Upper lobe of left lung (tissue), 6 donors: ENCODE results near the gene MAGEB3. TPM values are rescaled to one million over a fixed set of nuclear protein-coding genes. Genes with fewer than 3 reads are reported as not detected.

Source experiments
- ATAC-seq, 2 donors: fragments of 200-7000 bp; cut with Tn5 transposase; one replicate each; pipeline ENCODE4 v1.9.1; 2022; ENCODE audit warnings: mild to moderate bottlenecking in 2 of 2, moderate library complexity in 2 of 2; ENCODE audit not compliant: low FRiP score in 2 of 2
- DNase-seq, 2 donors: peaks; one replicate each; pipeline ENCODE4 v3.0.0-alpha.2; 2019 to 2020
- H3K27ac ChIP-seq, 4 donors: fragments of 200-600 bp; sonication (generic); one replicate each; pipeline ENCODE4 v1.5.1; 2016 to 2019
- H3K27me3 ChIP-seq, 4 donors: fragments of 200-600 bp; sonication (generic); one replicate each; pipeline ENCODE4 v1.5.1; 2017 to 2019
- H3K36me3 ChIP-seq, 4 donors: fragments of 200-600 bp; sonication (generic); one replicate each; pipeline ENCODE4 v1.5.1; 2016 to 2019
- H3K4me1 ChIP-seq, 4 donors: fragments of 200-600 bp; sonication (generic); one replicate each; pipeline ENCODE4 v1.5.1; 2018 to 2019
- H3K4me3 ChIP-seq, 4 donors: fragments of 200-600 bp; sonication (generic); one replicate each; pipeline ENCODE4 v1.5.1; 2017 to 2019; ENCODE audit warnings: mild to moderate bottlenecking in 2 of 4, moderate library complexity in 1 of 4
- H3K9me3 ChIP-seq, 4 donors: fragments of 200-600 bp; sonication (generic); one replicate each; pipeline ENCODE4 v1.5.1; 2018 to 2019
- EP300 ChIP-seq, 4 donors: sonication (generic); formaldehyde crosslinking; IDR thresholded peaks; one replicate each; pipeline ENCODE4 v1.5.1; 2017; ENCODE audit warnings: antibody characterized with exemption in 4 of 4, control low read depth in 2 of 4
- POLR2A ChIP-seq, 4 donors: fragments of 450-650 bp; IDR thresholded peaks; one replicate each; pipeline ENCODE4 v1.5.1; 2016 to 2017; ENCODE audit warnings: antibody characterized with exemption in 4 of 4, mild to moderate bottlenecking in 2 of 4
- POLR2AphosphoS5 ChIP-seq, 2 donors: sonication (generic); formaldehyde crosslinking; IDR thresholded peaks; one replicate each; pipeline ENCODE4 v1.5.1; 2017; ENCODE audit warnings: antibody characterized with exemption in 2 of 2
- WGBS, 2 donors: methylation state at CpG; one replicate each; pipeline ENCODE4 v1.1.5; 2017 to 2018; 5-methylcytosine and 5-hydroxymethylcytosine counted together
- total RNA-seq, 6 donors: library from RNA; depleted of rRNA in 4 of 6; stranded (reverse); fragments of >200 nt in 4 of 6; gene quantifications; one replicate each; pipeline versions ENCODE4 v1.1.0 to v1.2.1, GENCODE V29; 2016 to 2021
- TF ChIP-seq, protein P1 (sequence below), 6 experiments: fragments of 450-650 bp in 4 of 6; fragments of 200-600 bp in 2 of 6; sonication (generic) in 2 of 6; IDR thresholded peaks; one replicate each; pipeline ENCODE4 v1.5.1; 2016 to 2019; ENCODE audit warnings: antibody characterized with exemption in 6 of 6
- donor health status: DM: no; HTN: no; CAD: no; lungs with moderate emphysema.
- donor health status: DM: no; HTN: yes; CAD: no; lungs with severe emphysema.

The MAGEB3 gene
- total RNA-seq, 6 donors from 2014 or later = not detected

DNA sequence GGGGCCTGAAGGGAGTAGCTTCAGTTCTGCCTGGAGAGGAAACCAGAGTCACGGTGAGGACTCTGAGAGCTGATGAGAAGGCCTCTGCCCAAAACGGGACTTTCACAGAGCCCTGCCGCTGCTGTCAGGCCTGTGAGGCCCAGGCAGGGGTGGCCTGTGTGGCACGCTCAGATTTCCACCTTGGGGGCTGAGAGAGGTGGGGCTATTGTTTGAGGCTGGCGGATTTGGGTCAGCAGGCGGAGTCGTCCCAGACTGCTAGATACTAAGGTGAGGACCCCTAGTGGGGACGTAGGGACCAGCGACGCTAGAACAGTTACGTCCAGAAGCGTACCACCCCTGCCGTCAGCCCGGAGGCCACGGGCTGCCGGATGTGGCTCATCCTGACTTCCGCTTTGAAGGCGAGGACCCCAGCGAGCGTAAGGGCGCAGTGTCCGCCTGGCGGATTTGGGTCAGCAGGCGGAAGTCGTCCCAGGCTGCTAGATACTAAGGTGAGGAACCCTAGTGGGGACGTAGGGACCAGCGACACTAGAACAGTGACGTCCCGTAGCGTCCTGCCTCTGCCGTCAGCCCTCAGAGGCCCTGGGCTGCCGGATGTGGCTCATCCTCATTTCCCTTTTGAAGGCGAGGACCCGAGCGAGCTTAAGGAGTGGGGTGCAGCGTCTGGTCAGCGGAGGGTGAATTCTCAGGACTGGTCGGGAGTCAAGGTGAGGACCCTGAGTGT is 16.5 kb downstream of the MAGEB3 start, which contains the start of gene MAGEB1:
TSS of gene MAGEB1 (plus strand) at position 378 of the 721 bp plus-strand sequence. CDS start 3,348 bp downstream, outside the sequence.
- DNase-seq (peak in 1 of 2 donors; percentile 36), ATAC-seq (no peak)
- H3K4me1 ChIP-seq = no peaks in the 10 kb centered on the region
- no peaks in the 10 kb centered on the region for H3K27me3 ChIP-seq
- no peak within 1 kb of the TSS for H3K4me3 ChIP-seq
- H3K27ac ChIP-seq = no peak within 1 kb of the TSS
- WGBS, 2 donors = 87% methylated on average over 38 of the region's 38 CpGs; no CpG with 5 or more reads in 1 of the 2 donors
- no peaks in the 10 kb centered on the region for H3K36me3 ChIP-seq
- H3K9me3 ChIP-seq = no peaks in the 10 kb centered on the region
- no peak for TF ChIP-seq POLR2A (IDR thresholded peaks at IDR 0.05)
- no peak for TF ChIP-seq POLR2AphosphoS5 (IDR thresholded peaks at IDR 0.05)
- TF ChIP-seq, protein P1, sequence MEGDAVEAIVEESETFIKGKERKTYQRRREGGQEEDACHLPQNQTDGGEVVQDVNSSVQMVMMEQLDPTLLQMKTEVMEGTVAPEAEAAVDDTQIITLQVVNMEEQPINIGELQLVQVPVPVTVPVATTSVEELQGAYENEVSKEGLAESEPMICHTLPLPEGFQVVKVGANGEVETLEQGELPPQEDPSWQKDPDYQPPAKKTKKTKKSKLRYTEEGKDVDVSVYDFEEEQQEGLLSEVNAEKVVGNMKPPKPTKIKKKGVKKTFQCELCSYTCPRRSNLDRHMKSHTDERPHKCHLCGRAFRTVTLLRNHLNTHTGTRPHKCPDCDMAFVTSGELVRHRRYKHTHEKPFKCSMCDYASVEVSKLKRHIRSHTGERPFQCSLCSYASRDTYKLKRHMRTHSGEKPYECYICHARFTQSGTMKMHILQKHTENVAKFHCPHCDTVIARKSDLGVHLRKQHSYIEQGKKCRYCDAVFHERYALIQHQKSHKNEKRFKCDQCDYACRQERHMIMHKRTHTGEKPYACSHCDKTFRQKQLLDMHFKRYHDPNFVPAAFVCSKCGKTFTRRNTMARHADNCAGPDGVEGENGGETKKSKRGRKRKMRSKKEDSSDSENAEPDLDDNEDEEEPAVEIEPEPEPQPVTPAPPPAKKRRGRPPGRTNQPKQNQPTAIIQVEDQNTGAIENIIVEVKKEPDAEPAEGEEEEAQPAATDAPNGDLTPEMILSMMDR (IDR thresholded peaks at IDR 0.05) = no peak
- no peak for TF ChIP-seq EP300 (IDR thresholded peaks at IDR 0.05)

DNA sequence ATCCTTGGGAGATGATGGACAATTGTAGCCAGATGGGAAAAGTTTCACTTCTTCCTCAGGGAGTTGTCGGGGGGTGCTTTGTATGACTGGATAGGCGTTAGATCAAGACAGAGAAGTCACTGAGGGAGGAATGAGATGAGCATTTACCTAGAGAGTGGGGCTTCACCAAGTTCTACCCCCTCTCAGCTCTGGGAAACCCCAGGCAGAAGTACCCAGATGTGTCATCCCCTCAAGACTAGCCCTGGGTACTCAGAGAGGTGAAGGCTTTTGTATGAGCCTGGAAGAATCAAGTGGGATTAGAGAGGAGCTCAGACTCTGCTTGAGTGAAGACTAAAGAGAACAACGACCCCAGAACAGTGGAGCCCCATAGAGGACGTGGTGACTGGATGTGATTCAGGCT is 18.4 kb downstream of the MAGEB3 start:
- Histone ChIP-seq H3K36me3 (no peaks in the 10 kb centered on the region), H3K9me3 (no peaks in the 10 kb centered on the region), H3K4me1 (no peaks in the 10 kb centered on the region), H3K4me3 (no peak overlapping the region), H3K27me3 (no peaks in the 10 kb centered on the region), H3K27ac (no peak overlapping the region)
- ATAC-seq = no peak
- WGBS, 2 donors = 72 to 74% methylated on average over 3 to 4 of the region's 4 CpGs
- DNase-seq = no peak
- TF ChIP-seq EP300 (IDR thresholded peaks at IDR 0.05) = no peak
- TF ChIP-seq, protein P1 (IDR thresholded peaks at IDR 0.05) = no peak

DNA sequence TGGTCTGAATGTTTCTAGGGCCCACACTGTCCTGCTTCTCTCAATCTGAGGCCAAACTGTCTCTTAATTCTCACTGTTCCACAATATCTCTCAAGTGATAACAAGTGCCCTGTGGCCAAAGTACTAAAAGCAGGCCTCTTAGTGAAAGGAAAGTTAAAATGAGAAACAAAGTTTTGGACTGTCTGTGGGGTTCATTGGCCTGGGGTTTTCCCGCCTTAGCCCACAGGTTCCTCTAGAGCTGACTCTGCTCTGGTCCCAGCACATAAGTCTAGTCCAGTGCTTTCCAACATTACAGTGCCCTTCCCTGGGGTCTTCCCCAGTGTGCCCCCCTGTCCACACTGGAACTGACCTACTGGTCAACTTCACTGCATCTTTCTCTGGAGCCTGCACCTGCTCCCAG is 22.8 kb downstream of the MAGEB3 start:
- no peak for ATAC-seq
- TF ChIP-seq POLR2A (IDR thresholded peaks at IDR 0.05) (no peak), POLR2AphosphoS5 (IDR thresholded peaks at IDR 0.05) (no peak), EP300 (IDR thresholded peaks at IDR 0.05) (no peak)
- TF ChIP-seq, protein P1 (IDR thresholded peaks at IDR 0.05) = no peak
- Histone ChIP-seq H3K4me3 (no peak overlapping the region), H3K36me3 (no peaks in the 10 kb centered on the region), H3K27me3 (no peaks in the 10 kb centered on the region), H3K27ac (no peak overlapping the region), H3K4me1 (no peaks in the 10 kb centered on the region), H3K9me3 (no peaks in the 10 kb centered on the region)
- no peak for DNase-seq
- WGBS, 2 donors = 82 to 83% methylated on average over 1 of the region's 1 CpG

DNA sequence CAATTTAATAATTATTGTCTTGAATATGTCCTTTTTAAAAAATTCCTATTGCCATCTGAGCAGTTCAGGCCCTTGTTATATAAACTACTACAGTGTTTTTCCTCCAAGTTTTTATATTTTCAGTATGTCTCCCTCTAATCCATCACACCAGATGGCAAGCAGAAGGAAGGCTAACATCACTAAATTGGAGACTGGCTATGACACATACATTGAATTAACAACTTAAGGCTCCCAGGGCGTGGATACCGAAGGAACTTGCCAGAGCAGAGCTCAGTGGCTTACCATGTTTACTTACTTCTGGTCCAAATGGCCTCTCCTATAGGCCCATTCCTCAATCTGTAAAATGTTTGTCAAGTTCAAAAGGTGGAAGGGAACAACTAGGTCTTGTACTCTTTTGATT is 29.5 kb downstream of the MAGEB3 start:
- no peaks in the 10 kb centered on the region for H3K9me3 ChIP-seq
- no peak for ATAC-seq
- no peak for TF ChIP-seq POLR2A (IDR thresholded peaks at IDR 0.05)
- no peak for TF ChIP-seq POLR2AphosphoS5 (IDR thresholded peaks at IDR 0.05)
- no peak for TF ChIP-seq EP300 (IDR thresholded peaks at IDR 0.05)
- TF ChIP-seq, protein P1 (IDR thresholded peaks at IDR 0.05) = no peak
- WGBS, 2 donors = 83 to 88% methylated on average over 2 of the region's 2 CpGs
- no peaks in the 10 kb centered on the region for H3K27me3 ChIP-seq
- H3K27ac ChIP-seq = no peak overlapping the region
- no peaks in the 10 kb centered on the region for H3K4me1 ChIP-seq
- H3K4me3 ChIP-seq = no peak overlapping the region
- no peaks in the 10 kb centered on the region for H3K36me3 ChIP-seq
- DNase-seq = no peak

DNA sequence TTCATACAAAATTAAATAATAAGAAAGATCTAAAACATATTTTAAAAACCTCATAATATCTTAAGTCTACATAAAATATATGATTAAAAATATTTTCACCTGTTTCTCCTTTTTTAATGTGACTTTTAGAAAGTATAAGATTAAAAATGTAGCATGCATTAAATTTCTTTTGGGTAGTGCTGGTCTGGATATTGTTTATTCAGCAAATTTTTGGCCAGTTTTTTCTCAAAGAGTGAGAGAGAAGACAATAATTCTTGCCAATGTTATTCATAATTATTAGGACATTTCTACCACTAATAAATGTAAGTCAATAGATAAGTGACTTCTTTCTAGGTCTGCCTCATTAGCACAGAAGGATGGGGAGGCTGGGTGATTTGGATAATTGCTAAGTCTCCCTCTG is 30.6 kb downstream of the MAGEB3 start:
- H3K36me3 ChIP-seq = no peaks in the 10 kb centered on the region
- no peak overlapping the region for H3K4me3 ChIP-seq
- H3K9me3 ChIP-seq = no peaks in the 10 kb centered on the region
- no peaks in the 10 kb centered on the region for H3K27me3 ChIP-seq
- no peaks in the 10 kb centered on the region for H3K4me1 ChIP-seq
- ATAC-seq (no peak), DNase-seq (no peak)
- no peak overlapping the region for H3K27ac ChIP-seq
- TF ChIP-seq, protein P1 (IDR thresholded peaks at IDR 0.05) = no peak
- TF ChIP-seq POLR2AphosphoS5 (IDR thresholded peaks at IDR 0.05) (no peak), EP300 (IDR thresholded peaks at IDR 0.05) (no peak)
